ENCODE measurements around the gene MYRIP.

GRCh38 chr3:40103829-40104228 lies 294.4 kb downstream of the MYRIP start:
- no peak for TF ChIP-seq CTCF (IDR thresholded peaks at IDR 0.05; ENCODE audit: low read depth, low read length, poor library complexity, severe bottlenecking)
- no peak for TF ChIP-seq EZH2phosphoT487 (IDR thresholded peaks at IDR 0.05; ENCODE audit: borderline replicate concordance, low read length)

Measured in DOHH2 (cell line).